ENCODE data around the gene GNRHR. TPM values are rescaled to one million over a fixed set of nuclear protein-coding genes. Genes with fewer than 3 reads are reported as not detected.

The GNRHR gene
- polyA plus RNA-seq, 1 donor (not counting 4 experiments of a cell fraction or from before 2014, with no cell fraction given): 0.24 TPM

- Histone ChIP-seq H3K27ac (ENCODE audit: control insufficient read depth, insufficient read depth, low read length) (no peak overlapping the region), H2AFZ (ENCODE audit: control insufficient read depth, low read length) (no peak overlapping the region), H3K36me3 (ENCODE audit: control insufficient read depth in 2 of 2, extremely low read depth in 1 of 2, insufficient read depth in 2 of 2, low read length in 2 of 2) (peaks cover 11% of the 10 kb centered on the region in 2 experiments), H3K9me3 (ENCODE audit: control insufficient read depth, low read depth, low read length) (no peaks in the 10 kb centered on the region), H3K9me1 (ENCODE audit: control insufficient read depth, extremely low read depth, insufficient read depth, low read length) (no peaks in the 10 kb centered on the region), H3K4me3 (ENCODE audit: control insufficient read depth in 2 of 3, extremely low read depth in 1 of 3, insufficient read depth in 2 of 3, low read depth in 1 of 3, low read length in 3 of 3) (no peak overlapping the region), H3K9ac (ENCODE audit: control insufficient read depth, extremely low read depth, insufficient read depth, low read length) (no peak overlapping the region), H3K27me3 (ENCODE audit: control insufficient read depth, extremely low read depth, insufficient read depth, low read length) (no peaks in the 10 kb centered on the region), H3K79me2 (ENCODE audit: control insufficient read depth, insufficient read depth, low read length) (peaks cover 88% of the 10 kb centered on the region), H4K20me1 (ENCODE audit: control insufficient read depth, extremely low read depth, insufficient read depth, low read length) (no peaks in the 10 kb centered on the region), H3K4me2 (ENCODE audit: control insufficient read depth, extremely low read depth, insufficient read depth, low read depth, low read length) (no peak overlapping the region), H3K4me1 (ENCODE audit: control insufficient read depth, extremely low read depth, insufficient read depth, low read length) (no peaks in the 10 kb centered on the region)
- DNase-seq (ENCODE audit: low read depth, low spot score) (no peak), FAIRE-seq (peak; percentile 48)
- TF ChIP-seq EZH2 (IDR thresholded peaks at IDR 0.05; ENCODE audit: low read length) (no peak), CTCF (optimal IDR thresholded peaks at IDR 0.05 in 1 of 3, IDR thresholded peaks at IDR 0.05 in 1 of 3, conservative IDR thresholded peaks at IDR 0.05 in 1 of 3; ENCODE audit: extremely low read depth in 1 of 3, insufficient read depth in 2 of 3, low read length in 3 of 3) (no peak)
- dilution Hi-C loops (cut with MboI; ENCODE audit: extremely low pct_ligation_motif_present, low sequenced_read_pairs): no loop called here
Measured at GRCh38 chr4:67691328-67691727, 62.9 kb downstream of the GNRHR start.

Small RNA genes lying within 50 kb of the gene (small RNA-seq; reads per million reads assigned to genes)
- 0 reads per million in 3 experiments for gene RF00091 (ENCODE audit: insufficient read length in 3 of 3, low read depth in 3 of 3, low replicate concordance in 1 of 3)

Other genes starting within 250 kb of the GNRHR start
- gene CENPC, start 208.9 kb downstream of the GNRHR start, polyA plus RNA-seq: 3.9 to 7.9 TPM (median 4.5 TPM) in 3 replicates
- not detected in 3 replicates for gene STAP1, start 195.7 kb downstream of the GNRHR start, polyA plus RNA-seq
- gene UBA6, start 53.2 kb downstream of the GNRHR start, polyA plus RNA-seq: 142 to 250 TPM (median 221 TPM) in 3 replicates
- gene TMPRSS11D, start 129.6 kb upstream of the GNRHR start, polyA plus RNA-seq: 0.26 to 0.73 TPM (median 0.28 TPM) in 3 replicates
- 0.03 to 0.10 TPM in 2 of 3 replicates, not detected in the other for gene TMPRSS11A, start 209.1 kb upstream of the GNRHR start, polyA plus RNA-seq